ENCODE data around the gene MTX3. TPM values are rescaled to one million over a fixed set of nuclear protein-coding genes. Genes with fewer than 3 reads are reported as not detected.

Gene MTX3
- 16.6 and 30.4 TPM in 2 replicates for total RNA-seq (2014; rRNA removed; shearing (Covaris generic))

GRCh38 chr5:79990598-79991507 lies at the start of gene MTX3:
Gene MTX3 (minus strand): TSS chr5:79991262. CDS start chr5:79991238, 24 bp downstream.
- peak; percentile 82 for DNase-seq
- Histone ChIP-seq H3K4me3 (ENCODE audit: insufficient read depth, low read depth, low read length) (peak within 1 kb of the TSS; percentile 94), H3K36me3 (replicated peaks; ENCODE audit: control insufficient read depth, insufficient read depth, low read length) (peaks cover 5% of the 10 kb centered on the region)

GRCh38 chr5:80039650-80040049 lies 48.6 kb upstream of the MTX3 start:
- no peak for DNase-seq
- Histone ChIP-seq H3K36me3 (replicated peaks; ENCODE audit: control insufficient read depth, insufficient read depth, low read length) (no peaks in the 10 kb centered on the region), H3K4me3 (ENCODE audit: insufficient read depth, low read depth, low read length) (no peak overlapping the region), H3K27me3 (ENCODE audit: control insufficient read depth, insufficient read depth, low read length) (peaks cover 15% of the 10 kb centered on the region)

More at GRCh38 chr5:79990598-79991507, at the start of gene MTX3:
- no peaks in the 10 kb centered on the region for H3K27me3 ChIP-seq (ENCODE audit: control insufficient read depth, insufficient read depth, low read length)

- Histone ChIP-seq H3K4me3 (ENCODE audit: insufficient read depth, low read depth, low read length) (no peak overlapping the region), H3K36me3 (replicated peaks; ENCODE audit: control insufficient read depth, insufficient read depth, low read length) (no peaks in the 10 kb centered on the region), H3K27me3 (ENCODE audit: control insufficient read depth, insufficient read depth, low read length) (peaks cover 31% of the 10 kb centered on the region)
- DNase-seq: no peak
Observed at GRCh38 chr5:80037366-80037765, 46.3 kb upstream of the MTX3 start.

- no peak overlapping the region for H3K4me3 ChIP-seq (ENCODE audit: insufficient read depth, low read depth, low read length)
- DNase-seq: no peak
- peaks cover 31% of the 10 kb centered on the region for H3K27me3 ChIP-seq (ENCODE audit: control insufficient read depth, insufficient read depth, low read length)
- no peaks in the 10 kb centered on the region for H3K36me3 ChIP-seq (replicated peaks; ENCODE audit: control insufficient read depth, insufficient read depth, low read length)
Observed at GRCh38 chr5:80036615-80037014, 45.6 kb upstream of the MTX3 start.

GRCh38 chr5:80035839-80036238 lies 44.8 kb upstream of the MTX3 start:
- H3K36me3 ChIP-seq (replicated peaks; ENCODE audit: control insufficient read depth, insufficient read depth, low read length): no peaks in the 10 kb centered on the region
- peaks cover 31% of the 10 kb centered on the region for H3K27me3 ChIP-seq (ENCODE audit: control insufficient read depth, insufficient read depth, low read length)
- DNase-seq: peak; percentile 51
- H3K4me3 ChIP-seq (ENCODE audit: insufficient read depth, low read depth, low read length): peak overlapping the region; percentile 62

- DNase-seq: peak; percentile 88
- peaks cover 31% of the 10 kb centered on the region for H3K27me3 ChIP-seq (ENCODE audit: control insufficient read depth, insufficient read depth, low read length)
- H3K36me3 ChIP-seq (replicated peaks; ENCODE audit: control insufficient read depth, insufficient read depth, low read length): no peaks in the 10 kb centered on the region
- peak within 1 kb of the TSS; percentile 62 for H3K4me3 ChIP-seq (ENCODE audit: insufficient read depth, low read depth, low read length)
Observed at GRCh38 chr5:80034962-80035821, 44.1 kb upstream of the MTX3 start, which contains the start of gene THBS4. Gene THBS4 (plus strand): TSS chr5:80035348. CDS start chr5:80035538, 190 bp downstream.

- DNase-seq: no peak
- peaks cover 31% of the 10 kb centered on the region for H3K27me3 ChIP-seq (ENCODE audit: control insufficient read depth, insufficient read depth, low read length)
- peak overlapping the region; percentile 62 for H3K4me3 ChIP-seq (ENCODE audit: insufficient read depth, low read depth, low read length)
- H3K36me3 ChIP-seq (replicated peaks; ENCODE audit: control insufficient read depth, insufficient read depth, low read length): no peaks in the 10 kb centered on the region
Observed at GRCh38 chr5:80034559-80034958, 43.5 kb upstream of the MTX3 start.

GRCh38 chr5:80033513-80033912 lies 42.5 kb upstream of the MTX3 start:
- Histone ChIP-seq H3K27me3 (ENCODE audit: control insufficient read depth, insufficient read depth, low read length) (peaks cover 31% of the 10 kb centered on the region), H3K36me3 (replicated peaks; ENCODE audit: control insufficient read depth, insufficient read depth, low read length) (no peaks in the 10 kb centered on the region), H3K4me3 (ENCODE audit: insufficient read depth, low read depth, low read length) (no peak overlapping the region)
- DNase-seq: no peak

- Histone ChIP-seq H3K4me3 (ENCODE audit: insufficient read depth, low read depth, low read length) (no peak overlapping the region), H3K27me3 (ENCODE audit: control insufficient read depth, insufficient read depth, low read length) (peaks cover 29% of the 10 kb centered on the region), H3K36me3 (replicated peaks; ENCODE audit: control insufficient read depth, insufficient read depth, low read length) (no peaks in the 10 kb centered on the region)
- DNase-seq: no peak
Observed at GRCh38 chr5:80031109-80031508, 40.0 kb upstream of the MTX3 start.

GRCh38 chr5:80026841-80027240 lies 35.8 kb upstream of the MTX3 start:
- no peaks in the 10 kb centered on the region for H3K36me3 ChIP-seq (replicated peaks; ENCODE audit: control insufficient read depth, insufficient read depth, low read length)
- no peak for DNase-seq
- peaks cover 2% of the 10 kb centered on the region; the same call in 1 of the 2 replicates for H3K27me3 ChIP-seq (ENCODE audit: control insufficient read depth, insufficient read depth, low read length)
- H3K4me3 ChIP-seq (ENCODE audit: insufficient read depth, low read depth, low read length): no peak overlapping the region

GRCh38 chr5:80025069-80025468 lies 34.0 kb upstream of the MTX3 start:
- no peak for DNase-seq
- Histone ChIP-seq H3K4me3 (ENCODE audit: insufficient read depth, low read depth, low read length) (no peak overlapping the region), H3K36me3 (replicated peaks; ENCODE audit: control insufficient read depth, insufficient read depth, low read length) (no peaks in the 10 kb centered on the region), H3K27me3 (ENCODE audit: control insufficient read depth, insufficient read depth, low read length) (peaks cover 2% of the 10 kb centered on the region; the same call in 1 of the 2 replicates)

- Histone ChIP-seq H3K36me3 (replicated peaks; ENCODE audit: control insufficient read depth, insufficient read depth, low read length) (no peaks in the 10 kb centered on the region), H3K4me3 (ENCODE audit: insufficient read depth, low read depth, low read length) (no peak overlapping the region), H3K27me3 (ENCODE audit: control insufficient read depth, insufficient read depth, low read length) (no peaks in the 10 kb centered on the region)
- DNase-seq: no peak
Observed at GRCh38 chr5:80010754-80011392, 19.8 kb upstream of the MTX3 start.

- DNase-seq: no peak
- Histone ChIP-seq H3K27me3 (ENCODE audit: control insufficient read depth, insufficient read depth, low read length) (no peaks in the 10 kb centered on the region), H3K36me3 (replicated peaks; ENCODE audit: control insufficient read depth, insufficient read depth, low read length) (no peaks in the 10 kb centered on the region), H3K4me3 (ENCODE audit: insufficient read depth, low read depth, low read length) (no peak overlapping the region)
Observed at GRCh38 chr5:80008995-80009765, 18.1 kb upstream of the MTX3 start.
